ENCODE measurements around the gene PUS1. TPM values are rescaled to one million over a fixed set of nuclear protein-coding genes. Genes with fewer than 3 reads are reported as not detected.

Gene PUS1
- total and polyA plus RNA-seq, 2 donors (not counting 1 experiment from before 2014, with no cell fraction given), result 50.1 to 99.5 TPM

GRCh38 chr12:131909081-131909751 is 19.9 kb upstream of the PUS1 start:
- ATAC-seq (ENCODE audit: low read depth), result no peak

More at GRCh38 chr12:131909081-131909751, 19.9 kb upstream of the PUS1 start:
- Histone ChIP-seq H3K9me3 (ENCODE audit: control extremely low read depth in 1 of 3, control insufficient read depth in 2 of 3, insufficient read depth in 1 of 3, low read length in 2 of 3) (no peaks in the 10 kb centered on the region), H2AFZ (ENCODE audit: insufficient read depth, low read depth, low read length, poor library complexity, severe bottlenecking) (no peak overlapping the region), H3K27ac (ENCODE audit: low read length in 2 of 2) (no peak overlapping the region), H3K4me3 (ENCODE audit: control extremely low read depth in 1 of 5, extremely low read depth in 1 of 5, insufficient read depth in 1 of 5, low read depth in 2 of 5, low read length in 4 of 5) (no peak overlapping the region), H3K36me3 (replicated peaks in 1 of 2; ENCODE audit: control extremely low read depth in 1 of 2, control insufficient read depth in 1 of 2, extremely low read depth in 1 of 2, insufficient read depth in 2 of 2, low read length in 1 of 2) (peaks cover 0 to 47% of the 10 kb centered on the region in 2 experiments), H3K4me2 (replicated peaks; ENCODE audit: low read depth, low read length, poor library complexity, severe bottlenecking) (no peak overlapping the region), H3K27me3 (replicated peaks in 1 of 4; ENCODE audit: control extremely low read depth in 1 of 4, control insufficient read depth in 3 of 4, insufficient read depth in 4 of 4, low read length in 3 of 4) (no peaks in the 10 kb centered on the region), H3K9ac (ENCODE audit: low read length) (no peak overlapping the region), H3K79me2 (ENCODE audit: control insufficient read depth, insufficient read depth, low read length) (peaks cover 9% of the 10 kb centered on the region), H3K4me1 (ENCODE audit: control insufficient read depth in 2 of 2, insufficient read depth in 2 of 2, low read length in 2 of 2) (no peaks in the 10 kb centered on the region), H4K20me1 (ENCODE audit: control insufficient read depth, insufficient read depth, low read length, poor library complexity, severe bottlenecking) (peaks cover 63% of the 10 kb centered on the region)
- ChIA-PET CTCF (no interaction called here), POLR2A (no interaction called here)
- H3K27ac Mint-ChIP-seq, result no peak overlapping the region
- whole genome bisulfite sequencing (ENCODE audit: insufficient coverage), result 97% methylated on average over 54 of the region's 61 CpGs
- H3K4me3 Mint-ChIP-seq, result no peak overlapping the region
- DNase-seq, result no peak
- no peak for TF ChIP-seq EZH2 (IDR thresholded peaks at IDR 0.05; ENCODE audit: borderline replicate concordance, insufficient read depth, low read depth, low read length, poor library complexity, severe bottlenecking)
- TF ChIP-seq CTCF (IDR thresholded peaks at IDR 0.05), result no peak
- no peaks in the 10 kb centered on the region for H3K27me3 Mint-ChIP-seq
- intact Hi-C loops (cut with micrococcal nuclease), result no loop called here
- no peaks in the 10 kb centered on the region for H3K9me3 Mint-ChIP-seq (ENCODE audit: insufficient read depth)
- H3K4me1 Mint-ChIP-seq, result peaks cover 3% of the 10 kb centered on the region
